ENCODE measurements around the gene MAP3K7CL. TPM values are rescaled to one million over a fixed set of nuclear protein-coding genes. Genes with fewer than 3 reads are reported as not detected.
A peak's percentile ranks its signal among the peaks of the same experiment; 100 is the strongest.

The MAP3K7CL gene, protein sequence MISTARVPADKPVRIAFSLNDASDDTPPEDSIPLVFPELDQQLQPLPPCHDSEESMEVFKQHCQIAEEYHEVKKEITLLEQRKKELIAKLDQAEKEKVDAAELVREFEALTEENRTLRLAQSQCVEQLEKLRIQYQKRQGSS
- polyA plus RNA-seq = 10 to 100 TPM in 2 of 3 donors, 1 to 10 TPM in 1; 9.2 to 18.8 (median 12.5) TPM

GRCh38 chr21:29130270-29130969, at the start of gene MAP3K7CL:
Gene MAP3K7CL, plus strand, starts transcription at chr21:29130644. Its CDS starts 2,701 bp downstream, at chr21:29133345.
- Mint-ChIP-seq H3K4me3 (no peak within 1 kb of the TSS), H3K4me1 (no peaks in the 10 kb centered on the region), H3K27ac (no peak within 1 kb of the TSS), H3K9me3 (no peaks in the 10 kb centered on the region), H3K36me3 (peaks cover 0 to 9% (median 0%) of the 10 kb centered on the region in 3 donors), H3K27me3 (ENCODE audit: low read depth in 3 of 3) (peaks cover 0 to 2% (median 0%) of the 10 kb centered on the region in 3 donors)
- no peak for DNase-seq

GRCh38 chr21:29082046-29082815, 48.2 kb upstream of the MAP3K7CL start:
- peak overlapping the region in 4 of 6 donors; percentile 24 to 88 (median 72) for H3K27ac Mint-ChIP-seq
- H3K4me3 Mint-ChIP-seq = no peak overlapping the region
- peaks cover 0 to 11% (median 6%) of the 10 kb centered on the region in 3 donors for H3K36me3 Mint-ChIP-seq
- peaks cover 2 to 4% (median 4%) of the 10 kb centered on the region in 3 donors for H3K27me3 Mint-ChIP-seq (ENCODE audit: low read depth in 3 of 3)
- peaks cover 40 to 44% of the 10 kb centered on the region in 2 donors for H3K4me1 Mint-ChIP-seq
- H3K9me3 Mint-ChIP-seq = no peaks in the 10 kb centered on the region
- DNase-seq = no peak

DNA sequence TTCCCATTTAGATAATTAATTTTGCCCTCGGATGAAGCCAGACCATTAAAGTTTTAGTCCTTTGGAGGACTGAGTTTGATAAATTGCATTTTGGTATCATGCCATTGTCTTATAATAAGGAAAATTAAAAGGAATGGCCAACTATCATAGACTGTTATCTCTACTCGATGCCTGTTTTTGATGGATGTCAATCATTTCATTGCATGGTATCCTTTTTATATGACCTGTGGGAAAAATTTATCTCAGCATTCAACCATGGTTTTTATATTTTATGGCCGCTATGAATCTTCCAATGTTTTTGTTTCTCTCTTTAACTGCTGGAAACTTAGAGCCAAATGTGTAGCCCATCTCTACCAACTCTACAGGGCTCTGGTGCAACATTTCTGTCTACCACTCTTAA, 47.1 kb upstream of the MAP3K7CL start:
- no peak for DNase-seq
- H3K27ac Mint-ChIP-seq = peak overlapping the region in 3 of 6 donors; percentile 3 to 71 (median 33)
- peaks cover 0 to 11% (median 6%) of the 10 kb centered on the region in 3 donors for H3K36me3 Mint-ChIP-seq
- no peak overlapping the region for H3K4me3 Mint-ChIP-seq
- H3K9me3 Mint-ChIP-seq = no peaks in the 10 kb centered on the region
- peaks cover 2 to 4% (median 3%) of the 10 kb centered on the region in 3 donors for H3K27me3 Mint-ChIP-seq (ENCODE audit: low read depth in 3 of 3)
- peaks cover 32 to 34% of the 10 kb centered on the region in 2 donors for H3K4me1 Mint-ChIP-seq

GRCh38 chr21:29084372-29084771, 46.1 kb upstream of the MAP3K7CL start:
- Mint-ChIP-seq H3K9me3 (no peaks in the 10 kb centered on the region), H3K27ac (no peak overlapping the region), H3K36me3 (peaks cover 0 to 11% (median 6%) of the 10 kb centered on the region in 3 donors), H3K27me3 (ENCODE audit: low read depth in 3 of 3) (peaks cover 0 to 4% (median 0%) of the 10 kb centered on the region in 3 donors), H3K4me1 (peaks cover 21 to 24% of the 10 kb centered on the region in 2 donors), H3K4me3 (no peak overlapping the region)
- DNase-seq = no peak

DNA sequence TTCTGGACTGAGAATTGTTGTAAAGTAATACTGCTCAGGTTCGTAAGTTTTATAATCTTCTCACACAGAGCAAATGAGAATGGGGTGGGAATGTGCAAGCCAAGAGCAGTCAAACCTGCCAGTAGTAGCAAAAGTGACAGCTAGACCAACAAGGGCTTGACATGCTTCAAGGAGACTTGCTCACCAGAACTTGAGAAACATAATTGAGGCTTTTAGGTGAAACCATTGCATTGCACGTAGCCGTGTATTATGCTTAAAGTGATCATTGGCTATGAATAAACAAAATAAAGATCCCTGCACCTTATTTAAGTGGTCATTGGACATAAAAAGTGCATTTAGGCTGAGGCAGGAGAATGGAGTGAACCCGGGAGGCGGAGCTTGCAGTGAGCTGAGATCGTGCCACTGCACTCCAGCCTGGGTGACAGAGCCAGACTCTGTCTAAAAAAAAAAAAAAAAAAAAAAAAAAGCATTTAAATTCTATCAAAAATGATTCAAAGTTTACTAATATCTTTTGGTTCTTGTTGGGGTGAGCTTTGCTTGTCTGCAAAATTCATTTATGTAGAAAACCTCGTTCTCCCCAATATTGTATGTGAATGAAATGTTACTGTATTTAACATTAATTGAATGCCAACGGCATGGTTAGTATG, 45.2 kb upstream of the MAP3K7CL start:
- peaks cover 13 to 15% of the 10 kb centered on the region in 2 donors for H3K4me1 Mint-ChIP-seq
- H3K27ac Mint-ChIP-seq = no peak overlapping the region
- peaks cover 0 to 4% (median 0%) of the 10 kb centered on the region in 3 donors for H3K27me3 Mint-ChIP-seq (ENCODE audit: low read depth in 3 of 3)
- H3K9me3 Mint-ChIP-seq = no peaks in the 10 kb centered on the region
- peaks cover 0 to 11% (median 6%) of the 10 kb centered on the region in 3 donors for H3K36me3 Mint-ChIP-seq
- H3K4me3 Mint-ChIP-seq = no peak overlapping the region
- DNase-seq = no peak

GRCh38 chr21:29091033-29091432, 39.4 kb upstream of the MAP3K7CL start:
- DNase-seq = no peak
- H3K4me1 Mint-ChIP-seq = no peaks in the 10 kb centered on the region
- H3K9me3 Mint-ChIP-seq = no peaks in the 10 kb centered on the region
- peaks cover 0 to 6% (median 0%) of the 10 kb centered on the region in 3 donors for H3K27me3 Mint-ChIP-seq (ENCODE audit: low read depth in 3 of 3)
- no peak overlapping the region for H3K4me3 Mint-ChIP-seq
- H3K27ac Mint-ChIP-seq = no peak overlapping the region
- peaks cover 0 to 21% (median 11%) of the 10 kb centered on the region in 3 donors for H3K36me3 Mint-ChIP-seq

GRCh38 chr21:29092102-29092959, 38.1 kb upstream of the MAP3K7CL start:
- Mint-ChIP-seq H3K27ac (no peak overlapping the region), H3K36me3 (peaks cover 0 to 15% (median 5%) of the 10 kb centered on the region in 3 donors), H3K4me3 (no peak overlapping the region), H3K9me3 (no peaks in the 10 kb centered on the region), H3K4me1 (no peaks in the 10 kb centered on the region), H3K27me3 (ENCODE audit: low read depth in 3 of 3) (peaks cover 0 to 3% (median 0%) of the 10 kb centered on the region in 3 donors)
- DNase-seq = no peak

DNA sequence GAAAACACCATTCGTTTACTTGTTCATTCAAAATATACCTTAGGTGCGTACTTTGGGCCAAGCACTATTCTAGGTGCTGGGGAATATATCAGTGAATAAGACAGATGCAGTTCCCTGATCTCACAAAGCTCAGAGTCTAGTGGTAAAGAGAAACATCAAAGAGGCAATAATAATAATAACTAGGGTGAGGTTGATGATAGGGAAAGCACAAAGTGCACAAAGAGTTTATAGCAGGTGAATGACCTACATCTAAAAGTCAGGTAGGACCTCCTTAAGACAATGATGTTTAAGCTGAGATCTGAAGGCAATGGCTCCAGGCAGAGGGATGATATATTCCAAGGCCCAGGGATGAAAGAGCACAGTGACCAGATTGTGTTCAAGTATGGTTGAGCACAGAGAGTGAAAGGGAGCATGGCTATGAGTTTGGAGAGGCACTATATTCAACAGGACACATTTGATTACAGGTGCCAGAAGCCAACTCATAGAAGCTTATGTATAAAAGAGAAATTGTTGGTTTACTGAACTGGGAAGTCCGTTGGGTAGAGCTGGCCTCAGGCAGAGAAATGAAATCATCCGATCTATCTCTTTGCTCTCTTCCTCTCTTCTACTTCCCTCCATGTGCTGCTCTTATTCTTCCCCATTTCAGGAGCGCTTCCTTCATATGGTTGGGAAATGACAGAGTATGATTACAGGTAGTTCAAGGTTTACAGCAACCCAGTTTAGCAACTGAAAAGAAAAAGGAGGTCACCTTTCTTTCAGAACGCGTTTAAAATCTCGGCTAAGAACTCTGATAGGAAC, 34.0 kb upstream of the MAP3K7CL start:
- H3K4me3 Mint-ChIP-seq = no peak overlapping the region
- H3K4me1 Mint-ChIP-seq = peaks cover 0 to 2% of the 10 kb centered on the region in 2 donors
- no peak for DNase-seq
- peaks cover 0 to 1% (median 0%) of the 10 kb centered on the region in 6 donors for H3K9me3 Mint-ChIP-seq
- peaks cover 0 to 18% (median 5%) of the 10 kb centered on the region in 3 donors for H3K36me3 Mint-ChIP-seq
- H3K27me3 Mint-ChIP-seq (ENCODE audit: low read depth in 3 of 3) = peaks cover 0 to 3% (median 0%) of the 10 kb centered on the region in 3 donors
- no peak overlapping the region for H3K27ac Mint-ChIP-seq

DNA sequence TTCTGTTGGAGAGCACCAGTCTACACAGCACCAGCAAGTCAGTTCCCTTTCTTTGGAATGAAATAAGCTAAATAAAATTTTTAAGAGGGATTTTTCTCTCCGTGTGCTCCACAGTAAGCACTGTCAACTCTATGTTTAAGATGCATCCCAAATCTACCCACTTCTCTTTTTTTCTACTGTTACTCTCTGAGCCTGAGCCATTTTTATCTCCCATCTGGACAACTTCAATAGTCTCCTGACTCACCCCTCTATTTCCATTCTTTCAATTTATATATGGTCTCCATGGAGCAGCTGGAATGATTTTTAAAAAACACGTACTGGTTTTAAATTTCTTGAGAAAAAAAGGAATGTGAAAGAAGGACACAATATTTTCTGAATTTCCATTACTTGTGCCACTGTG, 32.3 kb upstream of the MAP3K7CL start:
- DNase-seq = no peak
- Mint-ChIP-seq H3K36me3 (peaks cover 0 to 11% (median 5%) of the 10 kb centered on the region in 3 donors), H3K27ac (no peak overlapping the region), H3K4me1 (peaks cover 0 to 2% of the 10 kb centered on the region in 2 donors), H3K4me3 (no peak overlapping the region), H3K27me3 (ENCODE audit: low read depth in 3 of 3) (peaks cover 0 to 3% (median 0%) of the 10 kb centered on the region in 3 donors), H3K9me3 (peaks cover 0 to 1% (median 0%) of the 10 kb centered on the region in 6 donors)

DNA sequence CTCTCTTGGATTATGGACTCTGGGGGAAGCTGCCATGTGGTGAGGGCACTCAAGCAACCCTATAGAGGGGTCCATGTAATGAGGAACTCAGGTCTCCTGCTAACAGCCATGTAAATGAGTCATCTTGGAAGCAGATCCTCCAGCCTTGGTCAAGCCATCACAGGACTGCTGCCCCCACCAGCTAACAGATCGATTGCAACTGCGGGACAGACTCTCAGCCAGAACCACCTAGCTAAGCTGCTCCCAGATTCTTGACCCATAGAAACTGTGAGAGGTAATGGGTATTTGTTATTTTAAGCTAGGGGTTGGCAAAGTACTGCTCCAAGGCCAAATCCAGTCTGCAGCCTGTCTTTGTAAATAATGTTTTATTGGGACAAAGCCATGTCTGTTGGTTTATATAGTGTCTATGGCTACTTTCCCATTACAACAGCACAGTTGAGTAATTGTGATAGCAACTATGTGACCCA, 27.6 kb upstream of the MAP3K7CL start:
- peaks cover 0 to 3% (median 0%) of the 10 kb centered on the region in 3 donors for H3K27me3 Mint-ChIP-seq (ENCODE audit: low read depth in 3 of 3)
- no peak for DNase-seq
- H3K9me3 Mint-ChIP-seq = peaks cover 0 to 1% (median 0%) of the 10 kb centered on the region in 6 donors
- no peak overlapping the region for H3K27ac Mint-ChIP-seq
- H3K4me3 Mint-ChIP-seq = no peak overlapping the region
- peaks cover 0 to 5% (median 3%) of the 10 kb centered on the region in 3 donors for H3K36me3 Mint-ChIP-seq
- H3K4me1 Mint-ChIP-seq = peaks cover 0 to 2% of the 10 kb centered on the region in 2 donors

DNA sequence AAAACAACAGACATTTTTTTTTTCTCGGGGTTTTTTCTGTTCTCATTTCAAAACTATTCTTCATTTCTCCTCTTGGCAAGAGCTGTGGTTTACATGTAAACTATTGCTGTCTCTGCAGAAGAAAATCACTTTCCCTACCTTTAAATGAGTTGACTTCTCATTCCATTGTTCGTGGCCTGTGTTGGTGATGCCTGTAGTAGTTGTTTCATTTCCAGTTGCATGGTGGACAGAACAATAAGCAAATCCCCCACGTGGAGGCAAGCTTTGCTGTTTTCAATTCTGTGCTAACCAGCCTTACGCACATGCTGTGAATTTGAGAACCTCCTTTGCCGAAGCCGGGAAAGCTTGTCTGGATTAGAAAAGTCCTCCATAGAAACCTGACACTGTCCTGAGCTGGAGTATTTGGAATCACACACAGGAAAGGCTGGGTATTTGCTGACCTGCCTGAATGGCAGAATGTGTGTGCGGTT, 26.2 kb upstream of the MAP3K7CL start:
- peaks cover 0 to 5% (median 3%) of the 10 kb centered on the region in 3 donors for H3K36me3 Mint-ChIP-seq
- H3K27ac Mint-ChIP-seq = no peak overlapping the region
- no peak for DNase-seq
- H3K27me3 Mint-ChIP-seq (ENCODE audit: low read depth in 3 of 3) = peaks cover 0 to 3% (median 0%) of the 10 kb centered on the region in 3 donors
- H3K9me3 Mint-ChIP-seq = peaks cover 0 to 1% (median 0%) of the 10 kb centered on the region in 6 donors
- no peak overlapping the region for H3K4me3 Mint-ChIP-seq
- peaks cover 0 to 2% of the 10 kb centered on the region in 2 donors for H3K4me1 Mint-ChIP-seq

DNA sequence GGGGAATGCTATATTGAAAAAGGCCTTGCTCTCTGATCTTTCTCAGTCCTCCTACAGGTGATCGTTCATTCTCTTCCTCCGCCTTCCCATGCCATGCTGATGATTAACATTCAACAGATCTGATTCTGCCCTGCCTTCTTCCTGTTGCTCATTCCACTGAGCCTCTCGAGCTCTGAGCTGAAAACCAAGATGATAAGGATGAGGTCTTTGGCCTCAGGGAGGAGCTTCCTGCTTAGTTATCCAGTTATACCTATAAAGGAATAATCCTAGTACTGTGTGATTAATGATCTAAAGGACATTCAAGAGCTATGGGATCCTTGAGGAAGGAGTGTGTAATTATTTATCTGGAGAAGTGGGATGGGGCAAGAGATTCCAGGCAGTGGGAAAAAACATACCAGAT, 25.2 kb upstream of the MAP3K7CL start:
- H3K27me3 Mint-ChIP-seq (ENCODE audit: low read depth in 3 of 3) = peaks cover 0 to 3% (median 0%) of the 10 kb centered on the region in 3 donors
- no peak overlapping the region for H3K4me3 Mint-ChIP-seq
- no peak for DNase-seq
- no peaks in the 10 kb centered on the region for H3K9me3 Mint-ChIP-seq
- no peaks in the 10 kb centered on the region for H3K4me1 Mint-ChIP-seq
- peaks cover 0 to 5% (median 0%) of the 10 kb centered on the region in 3 donors for H3K36me3 Mint-ChIP-seq
- H3K27ac Mint-ChIP-seq = no peak overlapping the region

Measured in immature natural killer cell (primary cell).